ENCODE data around the gene PPFIBP1.

PPFIBP1 gene

GRCh38 chr12:27513155-27513824 lies 10.7 kb upstream of the PPFIBP1 start:
- DNase-seq (ENCODE audit: low spot score), result no peak

- DNase-seq (ENCODE audit: low spot score), result no peak
These were observed 8.3 kb upstream of the PPFIBP1 start for GRCh38 chr12:27515671-27516070.

GRCh38 chr12:27516625-27517024 lies 7.4 kb upstream of the PPFIBP1 start:
- DNase-seq (ENCODE audit: low spot score), result no peak

- DNase-seq (ENCODE audit: low spot score), result no peak
These were observed 6.5 kb upstream of the PPFIBP1 start for GRCh38 chr12:27517546-27517945.

- no peak for DNase-seq (ENCODE audit: low spot score)
These were observed 5.9 kb upstream of the PPFIBP1 start for GRCh38 chr12:27517961-27518665.

GRCh38 chr12:27521066-27521465 lies 2.9 kb upstream of the PPFIBP1 start:
- DNase-seq (ENCODE audit: low spot score), result no peak

- no peak for DNase-seq (ENCODE audit: low spot score)
These were observed 2.0 kb upstream of the PPFIBP1 start for GRCh38 chr12:27521981-27522380.

GRCh38 chr12:27523305-27523641 lies 733 bp upstream of the PPFIBP1 start:
- DNase-seq (ENCODE audit: low spot score), result no peak

- DNase-seq (ENCODE audit: low spot score), result no peak
These were observed 459 bp downstream of the PPFIBP1 start for GRCh38 chr12:27524494-27524835.

GRCh38 chr12:27524839-27525753 lies 1.1 kb downstream of the PPFIBP1 start:
- peak; percentile 56 for DNase-seq (ENCODE audit: low spot score)

GRCh38 chr12:27527512-27527911 lies 3.5 kb downstream of the PPFIBP1 start:
- no peak for DNase-seq (ENCODE audit: low spot score)

- DNase-seq (ENCODE audit: low spot score), result no peak
These were observed 4.8 kb downstream of the PPFIBP1 start for GRCh38 chr12:27528788-27529187.

GRCh38 chr12:27530157-27530922 lies 6.3 kb downstream of the PPFIBP1 start:
- no peak for DNase-seq (ENCODE audit: low spot score)

GRCh38 chr12:27531896-27532295 lies 7.9 kb downstream of the PPFIBP1 start:
- DNase-seq (ENCODE audit: low spot score), result no peak

- no peak for DNase-seq (ENCODE audit: low spot score)
These were observed 10.2 kb downstream of the PPFIBP1 start for GRCh38 chr12:27534060-27534764.

GRCh38 chr12:27534765-27535161 lies 10.8 kb downstream of the PPFIBP1 start:
- no peak for DNase-seq (ENCODE audit: low spot score)

GRCh38 chr12:27535318-27535717 lies 11.3 kb downstream of the PPFIBP1 start:
- no peak for DNase-seq (ENCODE audit: low spot score)

- DNase-seq (ENCODE audit: low spot score), result no peak
These were observed 14.1 kb downstream of the PPFIBP1 start for GRCh38 chr12:27537855-27538675.

GRCh38 chr12:27539191-27539631 lies 15.2 kb downstream of the PPFIBP1 start:
- DNase-seq (ENCODE audit: low spot score), result no peak

GRCh38 chr12:27541031-27541719 lies 17.2 kb downstream of the PPFIBP1 start:
- DNase-seq (ENCODE audit: low spot score), result no peak

Measured in LoVo (cell line).